ENCODE results near the gene HDAC4. TPM values are rescaled to one million over a fixed set of nuclear protein-coding genes. Genes with fewer than 3 reads are reported as not detected.

Gene HDAC4
- total and polyA plus RNA-seq, 2 experiments from 2014 or later: 9.3 to 10.8 TPM

DNA sequence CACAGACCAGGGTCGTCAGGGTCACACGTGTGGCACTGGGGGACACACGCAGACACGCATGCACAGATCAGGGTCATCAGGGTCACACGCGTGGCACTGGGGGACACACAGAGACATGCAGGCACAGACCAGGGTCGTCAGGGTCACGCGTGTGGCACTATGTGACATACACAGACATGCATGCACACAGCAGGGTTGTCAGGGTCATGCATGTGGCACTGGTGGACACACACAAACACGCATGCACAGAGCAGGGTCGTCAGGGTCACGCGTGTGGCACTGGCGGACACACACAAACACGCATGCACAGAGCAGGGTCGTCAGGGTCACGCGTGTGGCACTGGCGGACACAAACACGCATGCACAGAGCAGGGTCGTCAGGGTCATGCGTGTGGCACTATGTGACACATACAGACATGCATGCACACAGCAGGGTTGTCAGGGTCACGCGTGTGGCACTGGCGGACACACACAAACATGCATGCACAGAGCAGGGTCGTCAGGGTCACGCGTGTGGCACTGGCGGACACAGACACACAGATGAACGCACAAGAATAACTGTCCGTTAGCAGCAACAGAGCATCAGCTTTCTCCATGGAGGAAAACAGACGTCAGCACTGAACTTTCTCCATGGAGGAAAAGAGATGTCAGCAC is 34.9 kb downstream of the HDAC4 start:
- no peak for TF ChIP-seq EZH2 (IDR thresholded peaks at IDR 0.05; ENCODE audit: borderline replicate concordance)
- TF ChIP-seq, protein P1, sequence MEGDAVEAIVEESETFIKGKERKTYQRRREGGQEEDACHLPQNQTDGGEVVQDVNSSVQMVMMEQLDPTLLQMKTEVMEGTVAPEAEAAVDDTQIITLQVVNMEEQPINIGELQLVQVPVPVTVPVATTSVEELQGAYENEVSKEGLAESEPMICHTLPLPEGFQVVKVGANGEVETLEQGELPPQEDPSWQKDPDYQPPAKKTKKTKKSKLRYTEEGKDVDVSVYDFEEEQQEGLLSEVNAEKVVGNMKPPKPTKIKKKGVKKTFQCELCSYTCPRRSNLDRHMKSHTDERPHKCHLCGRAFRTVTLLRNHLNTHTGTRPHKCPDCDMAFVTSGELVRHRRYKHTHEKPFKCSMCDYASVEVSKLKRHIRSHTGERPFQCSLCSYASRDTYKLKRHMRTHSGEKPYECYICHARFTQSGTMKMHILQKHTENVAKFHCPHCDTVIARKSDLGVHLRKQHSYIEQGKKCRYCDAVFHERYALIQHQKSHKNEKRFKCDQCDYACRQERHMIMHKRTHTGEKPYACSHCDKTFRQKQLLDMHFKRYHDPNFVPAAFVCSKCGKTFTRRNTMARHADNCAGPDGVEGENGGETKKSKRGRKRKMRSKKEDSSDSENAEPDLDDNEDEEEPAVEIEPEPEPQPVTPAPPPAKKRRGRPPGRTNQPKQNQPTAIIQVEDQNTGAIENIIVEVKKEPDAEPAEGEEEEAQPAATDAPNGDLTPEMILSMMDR (IDR thresholded peaks at IDR 0.05; ENCODE audit: poor library complexity): no peak
- no peak for TF ChIP-seq EZH2phosphoT487 (IDR thresholded peaks at IDR 0.05; ENCODE audit: low read depth, severe bottlenecking, unreplicated experiment)
- no peaks in the 10 kb centered on the region for H3K9me3 ChIP-seq (ENCODE audit: low read depth)
- no peaks in the 10 kb centered on the region for H3K27me3 ChIP-seq
- no peak overlapping the region for H2AFZ ChIP-seq
- no peak overlapping the region for H3K4me2 ChIP-seq
- H3K9me2 ChIP-seq (replicated peaks; ENCODE audit: insufficient read depth): no peaks in the 10 kb centered on the region
- no peak for DNase-seq (ENCODE audit: low spot score)
- peaks cover 66% of the 10 kb centered on the region for H3K79me2 ChIP-seq
- no peak overlapping the region for H3K27ac ChIP-seq
- 97% methylated on average over 32 of the region's 32 CpGs for WGBS (ENCODE audit: low lambda C conversion rate, missing lambda C conversion rate)
- H3K4me1 ChIP-seq (ENCODE audit: insufficient read depth): peaks cover 2% of the 10 kb centered on the region
- H4K20me1 ChIP-seq (ENCODE audit: insufficient read depth, poor library complexity, severe bottlenecking): no peaks in the 10 kb centered on the region
- no peak overlapping the region for H3K4me3 ChIP-seq
- no peaks in the 10 kb centered on the region for H3K36me3 ChIP-seq (replicated peaks; ENCODE audit: insufficient read depth, low read depth)

DNA sequence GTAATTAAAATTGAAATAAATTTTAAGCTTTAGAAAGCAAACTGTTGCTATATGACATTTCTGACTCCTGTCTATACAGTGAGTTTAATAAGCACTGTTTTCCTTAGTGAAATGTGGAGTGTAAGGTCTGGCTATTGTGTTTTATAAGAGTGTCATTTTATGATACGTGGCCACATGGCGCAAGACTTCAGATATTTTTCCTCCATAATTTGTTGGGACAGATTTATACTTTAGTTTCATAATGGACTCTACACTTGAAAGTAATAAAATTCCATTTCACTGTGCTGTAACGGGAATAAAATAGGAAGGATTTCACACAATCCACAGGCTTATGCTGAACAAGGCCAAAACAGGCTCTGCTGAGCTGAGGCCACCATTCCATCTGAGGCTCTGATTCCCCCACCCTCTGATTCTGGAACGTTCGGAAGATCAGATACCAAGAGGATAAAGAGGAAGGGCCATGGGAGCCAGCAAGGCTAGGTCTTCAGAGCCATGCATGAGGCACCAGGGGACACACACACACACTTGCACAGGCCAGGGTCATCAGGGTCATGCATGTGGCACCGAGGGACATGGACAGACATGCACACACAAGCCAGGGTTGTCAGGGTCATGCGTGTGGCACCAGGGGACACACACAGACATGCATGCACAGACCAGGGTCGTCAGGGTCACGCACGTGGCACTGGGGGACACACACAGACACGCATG is 35.6 kb downstream of the HDAC4 start:
- Histone ChIP-seq H2AFZ (no peak overlapping the region), H3K27ac (no peak overlapping the region), H3K9me2 (replicated peaks; ENCODE audit: insufficient read depth) (no peaks in the 10 kb centered on the region), H3K4me3 (no peak overlapping the region), H3K36me3 (replicated peaks; ENCODE audit: insufficient read depth, low read depth) (no peaks in the 10 kb centered on the region), H3K4me1 (ENCODE audit: insufficient read depth) (peaks cover 7% of the 10 kb centered on the region), H3K27me3 (no peaks in the 10 kb centered on the region), H3K79me2 (peaks cover 69% of the 10 kb centered on the region), H3K4me2 (no peak overlapping the region), H3K9me3 (ENCODE audit: low read depth) (no peaks in the 10 kb centered on the region), H4K20me1 (ENCODE audit: insufficient read depth, poor library complexity, severe bottlenecking) (no peaks in the 10 kb centered on the region)
- TF ChIP-seq EZH2phosphoT487 (IDR thresholded peaks at IDR 0.05; ENCODE audit: low read depth, severe bottlenecking, unreplicated experiment) (no peak), EZH2 (IDR thresholded peaks at IDR 0.05; ENCODE audit: borderline replicate concordance) (no peak)
- TF ChIP-seq, protein P1 (IDR thresholded peaks at IDR 0.05; ENCODE audit: poor library complexity): no peak
- 91% methylated on average over 11 of the region's 11 CpGs for WGBS (ENCODE audit: low lambda C conversion rate, missing lambda C conversion rate)
- no peak for DNase-seq (ENCODE audit: low spot score)

DNA sequence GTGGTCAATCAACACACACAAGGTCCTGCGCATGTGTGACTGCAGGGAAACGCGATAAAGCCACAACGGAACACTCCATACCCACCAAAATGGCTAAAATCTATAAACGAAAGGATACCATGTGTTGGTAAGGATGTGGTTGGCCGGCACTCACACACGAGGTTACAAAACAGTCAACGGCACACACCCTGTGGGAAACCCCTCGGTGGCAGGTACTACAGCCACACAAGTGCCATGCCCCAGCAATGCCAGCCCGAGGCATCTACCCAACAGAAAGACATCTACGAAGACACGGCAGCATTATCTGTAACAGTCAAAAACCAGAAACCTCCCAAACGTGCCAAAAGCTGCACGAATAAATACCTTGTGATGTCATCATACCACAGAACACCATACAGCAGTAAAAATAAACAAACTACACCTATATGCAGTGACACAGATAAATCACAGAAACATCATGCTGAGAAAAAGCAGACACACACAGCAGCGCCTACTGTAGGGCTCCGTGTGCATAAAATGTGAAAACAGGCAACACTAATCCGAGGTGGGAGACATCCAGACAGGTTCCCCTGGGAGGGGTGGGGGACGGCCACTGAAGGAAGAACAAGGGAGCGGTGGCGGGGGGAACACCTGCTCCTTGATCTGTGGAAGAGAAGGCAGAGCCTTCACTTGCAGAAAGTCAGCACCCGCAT is 36.7 kb downstream of the HDAC4 start:
- Histone ChIP-seq H3K4me2 (no peak overlapping the region), H3K4me3 (no peak overlapping the region), H3K9me3 (ENCODE audit: low read depth) (no peaks in the 10 kb centered on the region), H3K9me2 (replicated peaks; ENCODE audit: insufficient read depth) (no peaks in the 10 kb centered on the region), H3K27me3 (no peaks in the 10 kb centered on the region), H2AFZ (no peak overlapping the region), H3K27ac (no peak overlapping the region), H3K36me3 (replicated peaks; ENCODE audit: insufficient read depth, low read depth) (no peaks in the 10 kb centered on the region), H3K79me2 (peaks cover 79% of the 10 kb centered on the region), H3K4me1 (ENCODE audit: insufficient read depth) (peaks cover 7% of the 10 kb centered on the region), H4K20me1 (ENCODE audit: insufficient read depth, poor library complexity, severe bottlenecking) (no peaks in the 10 kb centered on the region)
- WGBS (ENCODE audit: low lambda C conversion rate, missing lambda C conversion rate): 88% methylated on average over 21 of the region's 21 CpGs
- no peak for DNase-seq (ENCODE audit: low spot score)
- TF ChIP-seq EZH2 (IDR thresholded peaks at IDR 0.05; ENCODE audit: borderline replicate concordance) (no peak), EZH2phosphoT487 (IDR thresholded peaks at IDR 0.05; ENCODE audit: low read depth, severe bottlenecking, unreplicated experiment) (no peak)
- TF ChIP-seq, protein P1 (IDR thresholded peaks at IDR 0.05; ENCODE audit: poor library complexity): no peak
